Peyer's patch (tissue), 4 donors: ENCODE data around the gene SASH1. TPM values are rescaled to one million over a fixed set of nuclear protein-coding genes. Genes with fewer than 3 reads are reported as not detected.
"Not testable (repeated sequence)": the region's sequence is repeated elsewhere in the genome, so short reads cannot be mapped to it uniquely, and the experiment has no call there.

Source experiments
- DNase-seq, 3 donors: peaks; one replicate each; pipeline ENCODE4 v3.0.0-alpha.2; 2017 to 2019
- H3K27ac ChIP-seq, 4 donors: fragments of 200-600 bp; sonication (generic); one replicate each; pipeline ENCODE4 v1.5.1; 2016 to 2019
- H3K27me3 ChIP-seq, 2 donors: fragments of 200-600 bp; sonication (generic); one replicate each; pipeline ENCODE4 v1.5.1; 2019
- H3K36me3 ChIP-seq, 3 donors: fragments of 200-600 bp; sonication (generic); one replicate each; pipeline ENCODE4 v1.5.1; 2016 to 2019
- H3K4me1 ChIP-seq, 4 donors: fragments of 200-600 bp; sonication (generic); one replicate each; pipeline ENCODE4 v1.5.1; 2016 to 2019
- H3K4me3 ChIP-seq, 4 donors: fragments of 200-600 bp; sonication (generic); 1 replicate in 3 of 4; 2 replicates in 1 of 4; pipeline ENCODE4 v1.5.1; 2016 to 2019; ENCODE audit warnings: mild to moderate bottlenecking in 1 of 4
- H3K9me3 ChIP-seq, 4 donors: fragments of 200-600 bp; sonication (generic); one replicate each; pipeline ENCODE4 v1.5.1; 2016 to 2019; ENCODE audit warnings: mild to moderate bottlenecking in 1 of 4
- POLR2A ChIP-seq, 2 donors: fragments of 450-650 bp; IDR thresholded peaks; one replicate each; pipeline ENCODE4 v1.5.1; 2017; ENCODE audit warnings: antibody characterized with exemption in 2 of 2, mild to moderate bottlenecking in 2 of 2, moderate library complexity in 2 of 2
- total RNA-seq, 4 donors: library from RNA; depleted of rRNA; stranded (reverse); fragments of >200 nt; gene quantifications; one replicate each; pipeline ENCODE4 v1.1.0, GENCODE V29; 2016
- TF ChIP-seq, protein P1 (sequence below), 6 experiments: fragments of 450-650 bp in 4 of 6; fragments of 200-600 bp in 2 of 6; sonication (generic) in 1 of 6; IDR thresholded peaks; one replicate each; pipeline ENCODE4 v1.5.1; 2017 to 2019; ENCODE audit warnings: antibody characterized with exemption in 6 of 6, mild to moderate bottlenecking in 3 of 6, moderate library complexity in 1 of 6

The SASH1 gene
- total RNA-seq, 4 donors from 2014 or later = 17.2 to 141 (median 38.1) TPM

DNA sequence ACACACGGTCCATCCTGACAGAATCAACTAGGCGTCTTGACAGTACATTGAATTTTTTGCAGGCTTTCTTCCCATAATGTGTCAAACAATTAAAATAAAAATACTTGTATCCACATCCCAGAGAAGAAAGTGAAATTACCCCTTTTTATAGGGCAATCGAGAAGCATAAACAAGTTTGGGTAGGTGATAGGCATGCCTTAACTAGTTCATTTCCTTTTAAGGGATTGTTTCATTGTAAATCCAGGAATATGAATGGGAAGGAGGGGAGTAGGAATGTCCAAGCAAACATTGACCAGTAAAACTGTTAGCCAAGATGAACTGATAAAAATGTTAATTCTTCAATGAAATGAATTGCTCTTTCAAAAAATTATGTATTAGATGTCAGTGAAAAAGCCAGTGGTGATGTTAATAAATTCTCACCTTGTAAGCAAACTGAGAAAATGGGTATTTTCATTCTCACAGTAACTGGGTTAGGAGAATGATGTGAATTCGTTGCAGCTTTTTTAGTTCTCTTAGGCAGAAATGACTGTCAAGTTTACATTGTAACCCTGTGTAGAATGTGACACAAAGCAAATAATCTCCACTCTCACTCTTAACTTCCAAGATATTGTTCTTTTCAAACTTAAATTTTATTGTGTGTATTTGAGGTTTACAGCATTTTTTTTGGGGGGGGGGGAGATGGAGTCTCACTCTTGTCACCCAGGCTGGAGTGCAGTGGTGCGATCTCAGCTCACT lies 31.6 kb downstream of the SASH1 start:
- Histone ChIP-seq H3K27me3 (no peaks in the 10 kb centered on the region), H3K9me3 (no peaks in the 10 kb centered on the region), H3K4me3 (no peak overlapping the region), H3K27ac (no peak overlapping the region), H3K36me3 (no peaks in the 10 kb centered on the region), H3K4me1 (no peaks in the 10 kb centered on the region)
- no peak for DNase-seq
- TF ChIP-seq, protein P1, sequence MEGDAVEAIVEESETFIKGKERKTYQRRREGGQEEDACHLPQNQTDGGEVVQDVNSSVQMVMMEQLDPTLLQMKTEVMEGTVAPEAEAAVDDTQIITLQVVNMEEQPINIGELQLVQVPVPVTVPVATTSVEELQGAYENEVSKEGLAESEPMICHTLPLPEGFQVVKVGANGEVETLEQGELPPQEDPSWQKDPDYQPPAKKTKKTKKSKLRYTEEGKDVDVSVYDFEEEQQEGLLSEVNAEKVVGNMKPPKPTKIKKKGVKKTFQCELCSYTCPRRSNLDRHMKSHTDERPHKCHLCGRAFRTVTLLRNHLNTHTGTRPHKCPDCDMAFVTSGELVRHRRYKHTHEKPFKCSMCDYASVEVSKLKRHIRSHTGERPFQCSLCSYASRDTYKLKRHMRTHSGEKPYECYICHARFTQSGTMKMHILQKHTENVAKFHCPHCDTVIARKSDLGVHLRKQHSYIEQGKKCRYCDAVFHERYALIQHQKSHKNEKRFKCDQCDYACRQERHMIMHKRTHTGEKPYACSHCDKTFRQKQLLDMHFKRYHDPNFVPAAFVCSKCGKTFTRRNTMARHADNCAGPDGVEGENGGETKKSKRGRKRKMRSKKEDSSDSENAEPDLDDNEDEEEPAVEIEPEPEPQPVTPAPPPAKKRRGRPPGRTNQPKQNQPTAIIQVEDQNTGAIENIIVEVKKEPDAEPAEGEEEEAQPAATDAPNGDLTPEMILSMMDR (IDR thresholded peaks at IDR 0.05) = no peak
- no peak for TF ChIP-seq POLR2A (IDR thresholded peaks at IDR 0.05)

DNA sequence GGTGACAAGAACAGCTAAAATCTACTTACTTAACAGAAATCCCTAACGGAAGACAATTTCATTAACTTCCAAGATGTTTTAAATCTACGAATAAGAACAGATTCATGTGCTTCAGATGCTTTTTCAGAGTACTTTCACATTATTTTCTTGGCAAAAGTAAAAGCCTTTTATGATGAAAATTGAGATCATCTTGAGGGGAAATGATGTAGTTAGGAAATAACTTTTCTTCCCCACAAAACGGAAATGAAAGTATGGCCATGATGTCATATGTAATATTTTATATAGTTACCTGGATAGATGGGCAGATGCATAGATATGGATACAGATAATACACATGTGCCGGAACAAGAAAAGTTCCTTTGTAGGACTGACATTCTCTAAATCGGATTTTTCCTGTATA lies 32.8 kb downstream of the SASH1 start:
- TF ChIP-seq, protein P1 (IDR thresholded peaks at IDR 0.05) = no peak
- no peak for TF ChIP-seq POLR2A (IDR thresholded peaks at IDR 0.05)
- no peaks in the 10 kb centered on the region for H3K36me3 ChIP-seq
- no peak for DNase-seq
- no peaks in the 10 kb centered on the region for H3K27me3 ChIP-seq
- no peaks in the 10 kb centered on the region for H3K4me1 ChIP-seq
- H3K4me3 ChIP-seq = no peak overlapping the region
- H3K9me3 ChIP-seq = no peaks in the 10 kb centered on the region
- H3K27ac ChIP-seq = no peak overlapping the region

DNA sequence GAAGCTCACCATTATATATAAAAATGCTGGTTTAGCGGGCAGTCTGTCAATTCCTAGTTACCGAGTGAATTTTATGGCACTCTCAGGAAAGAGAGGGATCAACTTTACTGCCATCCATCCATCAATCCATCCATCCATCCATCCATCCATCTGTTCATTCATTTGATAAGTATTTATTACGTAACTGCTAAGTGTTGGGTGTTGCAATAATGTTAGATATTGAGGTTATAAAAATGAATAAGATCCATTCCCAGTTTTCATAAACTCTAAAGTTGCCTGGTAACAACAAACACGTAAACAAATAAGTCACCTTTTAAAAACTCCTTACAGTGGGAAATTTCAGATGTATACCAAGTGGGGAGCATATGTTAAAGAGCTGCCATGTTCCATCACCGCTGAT lies 36.8 kb downstream of the SASH1 start:
- DNase-seq = no peak
- no peaks in the 10 kb centered on the region for H3K4me1 ChIP-seq
- no peaks in the 10 kb centered on the region for H3K9me3 ChIP-seq
- no peaks in the 10 kb centered on the region for H3K27me3 ChIP-seq
- H3K27ac ChIP-seq = no peak overlapping the region
- no peaks in the 10 kb centered on the region for H3K36me3 ChIP-seq
- TF ChIP-seq, protein P1 (IDR thresholded peaks at IDR 0.05) = no peak
- TF ChIP-seq POLR2A (IDR thresholded peaks at IDR 0.05) = no peak
- no peak overlapping the region for H3K4me3 ChIP-seq

DNA sequence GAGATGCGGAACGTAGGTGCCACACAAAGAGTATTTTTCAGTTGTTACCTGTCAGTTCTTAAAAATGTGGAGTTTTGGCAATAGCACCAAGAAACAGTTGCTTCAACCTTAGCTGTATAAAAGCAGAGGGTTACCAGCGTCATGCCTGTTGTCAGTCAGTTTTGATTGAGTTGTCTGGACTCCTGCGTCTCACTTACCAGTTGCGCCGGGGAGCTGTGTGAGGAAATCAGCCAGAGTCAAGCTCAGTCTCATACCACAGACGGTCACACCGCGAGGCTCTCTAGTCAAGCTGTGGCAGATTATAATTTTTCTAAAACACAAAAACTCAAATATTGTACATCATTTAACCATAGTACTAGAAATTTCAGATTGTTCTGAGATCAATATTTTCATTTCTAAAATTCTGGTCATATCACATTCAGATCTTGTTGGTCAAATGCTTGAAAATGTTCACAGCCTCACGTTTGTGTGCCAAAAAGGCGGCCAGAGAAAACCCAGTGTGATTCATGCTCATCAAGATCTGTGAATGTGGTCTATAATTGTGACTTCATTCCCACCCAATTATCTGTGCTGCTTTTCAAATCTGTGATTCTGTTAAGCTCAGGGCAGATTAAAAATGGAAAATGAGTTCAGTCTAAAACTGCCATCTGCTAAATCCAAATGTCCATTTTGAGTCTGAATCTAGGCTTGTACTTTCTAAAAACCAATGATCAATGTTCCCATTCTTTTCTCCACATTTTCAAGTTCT lies 37.5 kb downstream of the SASH1 start:
- H3K27ac ChIP-seq = no peak overlapping the region
- DNase-seq = no peak
- TF ChIP-seq POLR2A (IDR thresholded peaks at IDR 0.05) = no peak
- TF ChIP-seq, protein P1 (IDR thresholded peaks at IDR 0.05) = no peak
- no peaks in the 10 kb centered on the region for H3K27me3 ChIP-seq
- no peak overlapping the region for H3K4me3 ChIP-seq
- H3K36me3 ChIP-seq = no peaks in the 10 kb centered on the region
- H3K9me3 ChIP-seq = no peaks in the 10 kb centered on the region
- no peaks in the 10 kb centered on the region for H3K4me1 ChIP-seq

DNA sequence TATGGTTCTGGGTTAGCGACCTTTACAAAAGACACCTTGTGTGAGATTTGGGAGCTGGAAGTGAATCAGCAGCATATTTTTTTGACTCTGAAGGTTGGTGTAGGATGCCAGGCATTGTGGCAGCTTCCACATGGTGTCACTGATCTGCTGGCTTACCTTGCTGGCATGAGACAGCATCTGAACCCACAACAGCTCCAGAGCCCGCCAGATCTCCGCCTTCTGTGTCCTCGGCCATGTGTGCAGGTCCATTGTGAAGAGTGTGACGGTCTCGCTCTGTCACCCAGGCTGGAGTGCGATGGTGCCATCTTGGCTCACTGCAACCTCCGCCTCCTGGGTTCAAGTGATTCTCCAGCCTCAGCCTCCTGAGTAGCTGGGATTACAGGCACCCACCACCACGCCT lies 39.4 kb downstream of the SASH1 start:
- peak overlapping the region in 1 of 4 donors; percentile 1 for H3K27ac ChIP-seq

DNA sequence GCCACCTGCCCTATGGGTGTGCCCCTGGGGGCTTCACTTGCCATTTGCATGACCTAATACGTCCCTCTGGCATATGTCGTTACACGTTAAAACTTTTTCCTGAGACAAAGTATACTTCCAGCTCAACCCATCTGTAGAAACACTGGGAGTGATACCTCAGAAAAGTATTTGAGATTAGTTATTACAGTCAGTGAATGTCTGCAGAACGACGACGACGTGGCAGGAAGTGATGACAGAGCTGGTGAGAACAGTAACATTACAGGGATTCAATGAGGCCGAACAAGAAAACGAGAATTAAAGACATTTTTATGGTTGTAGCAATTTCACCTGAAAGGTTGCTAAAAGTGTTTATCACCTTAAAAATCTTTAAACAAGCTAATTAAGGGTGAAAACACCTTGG lies 40.2 kb downstream of the SASH1 start:
- TF ChIP-seq, protein P1 (IDR thresholded peaks at IDR 0.05) = no peak
- TF ChIP-seq POLR2A (IDR thresholded peaks at IDR 0.05) = no peak
- Histone ChIP-seq H3K36me3 (no peaks in the 10 kb centered on the region), H3K4me1 (no peaks in the 10 kb centered on the region), H3K4me3 (no peak overlapping the region), H3K27me3 (no peaks in the 10 kb centered on the region), H3K9me3 (no peaks in the 10 kb centered on the region), H3K27ac (peak overlapping the region in 1 of 4 donors; percentile 12)
- DNase-seq = no peak

More for the DNA sequence above, 39.4 kb downstream of the SASH1 start:
- not testable (repeated sequence) for H3K27me3 ChIP-seq, H3K4me1 ChIP-seq, H3K4me3 ChIP-seq, H3K9me3 ChIP-seq, DNase-seq, H3K36me3 ChIP-seq
